GM18873 (cell line): ENCODE data around the gene ANKFY1.

Experiments
- ATAC-seq: cut with Tn5 transposase; IDR thresholded peaks from one replicate; pipeline ENCODE4 v1.9.1; 2021; ENCODE audit warnings: mild to moderate bottlenecking, moderate library complexity, moderate number of reproducible peaks; ENCODE audit not compliant: unreplicated experiment, low FRiP score

ANKFY1 gene

GRCh38 chr17:4136373-4136772 is 127.4 kb downstream of the ANKFY1 start:
- ATAC-seq: no peak

- ATAC-seq: no peak
Measured at GRCh38 chr17:4135489-4135888, 128.3 kb downstream of the ANKFY1 start.

GRCh38 chr17:4134721-4135120 is 129.1 kb downstream of the ANKFY1 start:
- no peak for ATAC-seq

- no peak for ATAC-seq
Measured at GRCh38 chr17:4130715-4131114, 133.1 kb downstream of the ANKFY1 start.

- ATAC-seq: no peak
Measured at GRCh38 chr17:4127555-4127954, 136.2 kb downstream of the ANKFY1 start.

GRCh38 chr17:4125552-4125951 is 138.2 kb downstream of the ANKFY1 start:
- no peak for ATAC-seq

GRCh38 chr17:4124999-4125398 is 138.8 kb downstream of the ANKFY1 start:
- no peak for ATAC-seq

- no peak for ATAC-seq
Measured at GRCh38 chr17:4120332-4120731, 143.4 kb downstream of the ANKFY1 start.

- no peak for ATAC-seq
Measured at GRCh38 chr17:4119299-4119698, 144.5 kb downstream of the ANKFY1 start.

GRCh38 chr17:4118015-4118743 is 145.6 kb downstream of the ANKFY1 start:
- ATAC-seq: no peak

GRCh38 chr17:4116516-4116915 is 147.3 kb downstream of the ANKFY1 start:
- ATAC-seq: no peak
